Glutamatergic neuron (in vitro differentiated cells): ENCODE results near the gene ZAP70. TPM values are rescaled to one million over a fixed set of nuclear protein-coding genes. Genes with fewer than 3 reads are reported as not detected.
"Not testable (repeated sequence)": the region's sequence is repeated elsewhere in the genome, so short reads cannot be mapped to it uniquely, and the experiment has no call there.

ENCODE experiments used
- DNase-seq: peaks from one replicate; pipeline ENCODE4 v3.0.0; 2022
- H3K27ac Mint-ChIP-seq: one replicate; pipeline ENCODE4 v1.8.0; 2020; ENCODE audit warnings: mild to moderate bottlenecking, mixed read lengths, inconsistent platforms; ENCODE audit not compliant: unreplicated experiment
- H3K27me3 Mint-ChIP-seq: one replicate; pipeline ENCODE4 v1.8.0; 2020; ENCODE audit warnings: mild to moderate bottlenecking, moderate library complexity, mixed read lengths, inconsistent platforms; ENCODE audit not compliant: unreplicated experiment
- H3K36me3 Mint-ChIP-seq: one replicate; pipeline ENCODE4 v1.8.0; 2020; ENCODE audit warnings: mild to moderate bottlenecking, mixed read lengths, inconsistent platforms; ENCODE audit not compliant: unreplicated experiment
- H3K4me1 Mint-ChIP-seq: one replicate; pipeline ENCODE4 v1.8.0; 2020; ENCODE audit warnings: mild to moderate bottlenecking, low read depth, mixed read lengths, inconsistent platforms; ENCODE audit not compliant: unreplicated experiment
- H3K4me3 Mint-ChIP-seq: one replicate; pipeline ENCODE4 v1.8.0; 2020; ENCODE audit warnings: mild to moderate bottlenecking, mixed read lengths, inconsistent platforms; ENCODE audit not compliant: unreplicated experiment
- H3K9me3 Mint-ChIP-seq: one replicate; pipeline ENCODE4 v1.8.0; 2020; ENCODE audit warnings: mild to moderate bottlenecking, moderate library complexity, mixed read lengths, inconsistent platforms; ENCODE audit not compliant: unreplicated experiment
- total RNA-seq: library from RNA; stranded (reverse); fragmentation: NEBNext Ultra II Directional; extraction: Animal tissue kit (Norgen Biotek cat#: 25700); gene quantifications from one replicate; pipeline ENCODE4 v1.2.1, GENCODE V29; 2021; ENCODE audit not compliant: unreplicated experiment
- TF ChIP-seq, protein P1 (sequence below): fragments of 200-600 bp; sonication (generic); IDR thresholded peaks from one replicate; pipeline ENCODE4 v1.5.0; 2021; ENCODE audit not compliant: partially characterized antibody, unreplicated experiment

ZAP70 gene
- total RNA-seq, 1 donor from 2014 or later, result 1.3 TPM

DNA sequence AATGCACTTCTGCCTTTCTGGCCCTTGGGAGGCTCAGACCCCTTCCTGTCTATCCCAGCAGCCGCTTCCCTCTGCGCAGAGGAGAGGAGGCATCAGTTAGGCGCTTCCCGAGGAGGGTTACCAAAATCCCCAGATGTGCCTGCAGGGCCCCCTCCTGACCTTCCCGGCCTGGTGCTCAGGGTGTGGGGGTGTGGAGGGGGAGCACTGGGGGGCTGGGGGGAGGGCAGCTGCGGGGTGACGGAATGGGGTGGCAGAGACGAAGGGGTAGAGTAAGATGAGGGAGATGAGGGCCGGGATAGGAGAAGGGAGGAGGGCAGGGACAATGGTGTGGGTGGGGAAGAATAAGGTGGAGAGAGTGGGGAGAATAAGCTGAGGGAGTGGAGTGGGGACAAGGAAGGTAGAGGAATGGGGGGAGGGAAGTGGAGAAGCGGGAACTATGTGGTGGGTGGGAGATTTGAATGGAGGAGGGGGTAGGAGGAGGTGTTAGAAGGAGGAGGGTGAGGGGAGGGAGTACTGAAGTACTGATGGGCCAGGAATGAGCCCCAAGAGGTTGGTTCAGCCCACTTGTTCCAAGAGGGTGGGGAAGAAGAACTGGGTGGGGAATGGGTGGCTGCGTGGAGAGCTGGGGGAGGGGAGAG is 6.5 kb upstream of the ZAP70 start:
- H3K27me3 Mint-ChIP-seq, result no peaks in the 10 kb centered on the region
- no peaks in the 10 kb centered on the region for H3K36me3 Mint-ChIP-seq
- no peak overlapping the region for H3K27ac Mint-ChIP-seq
- TF ChIP-seq, protein P1, sequence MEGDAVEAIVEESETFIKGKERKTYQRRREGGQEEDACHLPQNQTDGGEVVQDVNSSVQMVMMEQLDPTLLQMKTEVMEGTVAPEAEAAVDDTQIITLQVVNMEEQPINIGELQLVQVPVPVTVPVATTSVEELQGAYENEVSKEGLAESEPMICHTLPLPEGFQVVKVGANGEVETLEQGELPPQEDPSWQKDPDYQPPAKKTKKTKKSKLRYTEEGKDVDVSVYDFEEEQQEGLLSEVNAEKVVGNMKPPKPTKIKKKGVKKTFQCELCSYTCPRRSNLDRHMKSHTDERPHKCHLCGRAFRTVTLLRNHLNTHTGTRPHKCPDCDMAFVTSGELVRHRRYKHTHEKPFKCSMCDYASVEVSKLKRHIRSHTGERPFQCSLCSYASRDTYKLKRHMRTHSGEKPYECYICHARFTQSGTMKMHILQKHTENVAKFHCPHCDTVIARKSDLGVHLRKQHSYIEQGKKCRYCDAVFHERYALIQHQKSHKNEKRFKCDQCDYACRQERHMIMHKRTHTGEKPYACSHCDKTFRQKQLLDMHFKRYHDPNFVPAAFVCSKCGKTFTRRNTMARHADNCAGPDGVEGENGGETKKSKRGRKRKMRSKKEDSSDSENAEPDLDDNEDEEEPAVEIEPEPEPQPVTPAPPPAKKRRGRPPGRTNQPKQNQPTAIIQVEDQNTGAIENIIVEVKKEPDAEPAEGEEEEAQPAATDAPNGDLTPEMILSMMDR, result no peak
- DNase-seq, result no peak
- peaks cover 4% of the 10 kb centered on the region for H3K9me3 Mint-ChIP-seq
- H3K4me1 Mint-ChIP-seq, result peaks cover 4% of the 10 kb centered on the region
- no peak overlapping the region for H3K4me3 Mint-ChIP-seq

DNA sequence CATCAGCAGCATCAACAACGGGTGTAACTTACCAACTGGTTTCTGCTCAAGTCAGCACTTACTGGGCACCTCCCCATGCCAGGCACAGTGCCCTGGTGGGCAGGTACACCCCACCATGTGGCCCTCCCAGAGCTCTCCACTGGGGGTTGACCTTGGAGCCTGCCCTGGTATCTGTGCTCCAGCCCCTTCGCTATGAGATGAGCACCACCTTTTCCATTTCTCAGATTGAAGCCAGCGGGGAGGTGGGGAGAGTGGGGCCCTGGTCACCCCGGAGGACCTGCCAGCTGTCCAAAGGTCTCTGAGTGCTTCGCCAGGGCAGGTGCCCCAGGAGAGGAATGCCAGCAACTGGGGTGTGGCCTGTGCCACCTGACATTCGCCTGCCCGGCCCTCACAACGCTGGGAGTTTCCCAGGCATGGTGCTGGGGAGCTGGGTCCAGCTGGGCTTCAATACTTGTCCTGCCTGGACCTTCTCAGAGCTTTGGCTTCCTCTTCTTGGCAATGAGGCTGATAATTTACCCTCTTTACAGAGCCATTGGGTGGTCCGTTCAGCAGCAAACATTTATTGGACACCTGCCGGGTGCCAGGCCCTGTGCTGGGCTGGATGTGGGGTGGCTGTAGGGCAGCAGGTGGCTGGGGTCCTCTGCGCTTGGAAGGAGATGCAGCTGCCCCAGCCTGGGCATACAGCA is 5.9 kb upstream of the ZAP70 start:
- Mint-ChIP-seq H3K9me3 (peaks cover 4% of the 10 kb centered on the region), H3K27me3 (no peaks in the 10 kb centered on the region), H3K4me1 (peaks cover 3% of the 10 kb centered on the region), H3K36me3 (no peaks in the 10 kb centered on the region), H3K27ac (no peak overlapping the region), H3K4me3 (no peak overlapping the region)
- TF ChIP-seq, protein P1, result no peak
- DNase-seq, result no peak

DNA sequence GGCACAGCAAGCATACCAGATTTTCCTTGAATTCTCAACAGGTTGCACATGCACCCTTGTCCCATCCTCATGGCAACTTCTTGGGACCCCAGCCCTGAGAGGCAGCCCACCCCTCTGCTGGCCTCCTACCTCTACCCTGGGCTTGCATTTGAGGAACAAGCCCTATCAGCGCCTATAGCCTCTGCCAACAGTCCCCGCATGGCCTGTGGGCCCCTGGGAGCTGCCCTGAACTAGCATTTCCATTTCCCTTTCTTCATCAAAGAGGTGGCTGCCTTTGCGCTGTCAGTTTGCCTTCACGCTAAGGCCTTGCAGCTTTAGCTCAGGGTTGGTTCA is 5.4 kb upstream of the ZAP70 start:
- Mint-ChIP-seq H3K27ac (no peak overlapping the region), H3K4me1 (peaks cover 3% of the 10 kb centered on the region), H3K27me3 (no peaks in the 10 kb centered on the region), H3K9me3 (peaks cover 4% of the 10 kb centered on the region), H3K4me3 (no peak overlapping the region), H3K36me3 (no peaks in the 10 kb centered on the region)
- DNase-seq, result no peak
- TF ChIP-seq, protein P1, result no peak

DNA sequence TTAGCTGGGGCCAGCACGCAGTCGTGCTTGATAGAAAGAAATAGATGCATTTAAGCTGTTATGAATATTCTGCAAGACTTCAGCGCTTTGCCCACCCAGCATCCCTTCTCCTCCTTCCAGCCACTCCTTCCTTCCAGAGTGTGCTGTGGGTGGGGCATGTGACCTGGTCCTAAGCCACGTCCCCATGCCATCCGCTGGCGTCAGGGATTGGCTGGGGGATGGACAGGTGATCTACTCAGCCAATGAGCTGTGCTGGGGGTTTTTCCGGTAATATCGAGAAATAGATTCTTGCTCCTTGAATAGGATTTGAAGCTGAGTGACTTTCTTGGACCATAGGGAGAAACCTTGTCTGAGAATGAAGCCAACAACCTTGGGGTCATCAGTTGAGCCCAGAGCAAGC is 4.8 kb upstream of the ZAP70 start:
- Mint-ChIP-seq H3K27ac (no peak overlapping the region), H3K4me3 (no peak overlapping the region), H3K9me3 (peaks cover 4% of the 10 kb centered on the region), H3K36me3 (no peaks in the 10 kb centered on the region), H3K4me1 (peaks cover 3% of the 10 kb centered on the region), H3K27me3 (no peaks in the 10 kb centered on the region)
- no peak for DNase-seq
- TF ChIP-seq, protein P1, result no peak

DNA sequence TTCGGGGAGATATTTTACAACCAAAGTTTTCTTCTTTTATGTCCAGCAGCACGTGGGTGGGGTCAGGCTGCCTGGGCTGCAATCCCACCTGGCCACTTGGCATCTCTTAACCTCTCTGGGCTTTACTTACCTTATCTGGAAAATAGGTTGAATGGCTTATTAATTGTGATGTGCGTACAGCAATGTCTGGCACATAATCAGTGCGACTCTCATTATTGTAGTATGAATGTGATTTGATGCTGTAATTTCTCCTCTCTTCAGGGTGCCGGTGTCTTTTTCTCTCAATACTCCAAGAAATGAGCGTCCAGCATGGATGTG is 2.0 kb upstream of the ZAP70 start:
- TF ChIP-seq, protein P1, result no peak
- Mint-ChIP-seq H3K27me3 (peaks cover 2% of the 10 kb centered on the region), H3K36me3 (no peaks in the 10 kb centered on the region), H3K4me3 (no peak overlapping the region), H3K9me3 (peaks cover 4% of the 10 kb centered on the region), H3K4me1 (peaks cover 3% of the 10 kb centered on the region), H3K27ac (no peak overlapping the region)
- DNase-seq, result no peak

DNA sequence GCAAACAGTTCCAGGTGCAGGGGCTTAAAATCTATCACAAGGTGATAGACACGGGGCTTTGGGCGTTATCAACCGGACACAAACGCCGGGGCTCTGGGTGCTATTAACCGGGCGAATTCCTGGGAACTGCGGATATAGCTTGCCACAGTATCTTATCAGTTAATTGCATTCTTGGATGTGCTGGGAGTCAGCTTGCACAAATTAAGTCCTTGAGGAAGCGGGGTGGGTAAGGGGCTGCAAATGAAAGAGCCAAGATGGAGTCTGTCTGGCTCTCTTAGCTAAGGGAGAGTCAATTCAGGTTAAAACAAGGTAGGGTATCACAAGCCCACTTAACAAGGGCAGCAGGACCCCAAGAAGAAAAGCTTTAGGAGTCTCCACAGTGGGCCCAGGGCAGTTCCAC is 1.2 kb upstream of the ZAP70 start:
- DNase-seq, H3K36me3 Mint-ChIP-seq, H3K27me3 Mint-ChIP-seq, H3K4me3 Mint-ChIP-seq, H3K9me3 Mint-ChIP-seq, H3K27ac Mint-ChIP-seq, H3K4me1 Mint-ChIP-seq: not testable (repeated sequence)
